ENCODE data around the gene FHIT. TPM values are rescaled to one million over a fixed set of nuclear protein-coding genes. Genes with fewer than 3 reads are reported as not detected.

FHIT gene
- total and polyA plus RNA-seq, 8 donors = 1.8 to 10.6 (median 7.1) TPM

DNA sequence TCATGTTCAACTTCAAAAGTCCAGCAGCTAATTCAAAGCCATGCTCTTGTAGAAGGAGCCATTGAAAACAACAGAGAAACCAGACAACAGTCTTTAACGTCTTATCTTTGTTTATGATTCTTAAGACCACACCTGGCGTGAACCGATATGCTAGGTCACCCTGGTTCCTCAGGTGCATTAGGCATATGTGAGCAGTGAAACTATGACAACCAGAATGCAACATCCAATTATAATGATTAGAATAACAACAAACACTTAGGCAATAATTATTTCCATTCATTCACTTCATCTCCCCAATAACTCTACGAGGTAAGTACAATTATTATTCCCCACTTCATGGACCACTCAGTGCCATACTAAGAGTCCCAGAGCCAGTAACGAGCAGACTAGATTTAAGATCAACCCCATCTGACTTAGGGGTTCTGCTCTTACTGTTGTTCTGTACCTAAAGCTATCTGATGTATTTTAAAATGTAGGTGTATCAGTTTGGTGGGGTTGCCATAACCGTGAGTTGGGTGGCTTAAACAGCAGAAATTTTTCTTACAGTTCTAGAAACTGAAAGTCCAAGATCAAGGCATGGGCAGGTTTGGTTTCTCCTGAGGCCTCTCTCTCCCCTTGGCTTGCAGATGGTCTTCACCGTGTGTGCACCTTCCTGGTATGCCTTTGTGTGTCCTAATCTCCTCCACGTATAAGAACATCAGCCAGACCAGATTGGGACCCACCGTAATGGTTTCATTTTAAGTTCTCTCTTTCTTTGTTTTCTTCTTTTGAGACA lies 1203.6 kb downstream of the FHIT start:
- intact Hi-C loops (cut with DNase I; ENCODE audit: low total_unique reads) = no loop called here
- Histone ChIP-seq H3K36me3 (no peaks in the 10 kb centered on the region), H3K27ac (no peak overlapping the region), H3K4me3 (no peak overlapping the region), H3K27me3 (no peaks in the 10 kb centered on the region), H3K4me1 (no peaks in the 10 kb centered on the region), H3K9me3 (no peaks in the 10 kb centered on the region)
- DNase-seq = no peak
- 79 to 86% (median 84%) methylated on average over 9 of the region's 9 CpGs for WGBS, 5 donors
- TF ChIP-seq POLR2A (IDR thresholded peaks at IDR 0.05) = no peak
- TF ChIP-seq CTCF (IDR thresholded peaks at IDR 0.05) = no peak
- TF ChIP-seq EP300 (IDR thresholded peaks at IDR 0.05) = no peak
- no peak for TF ChIP-seq POLR2AphosphoS5 (IDR thresholded peaks at IDR 0.05)

DNA sequence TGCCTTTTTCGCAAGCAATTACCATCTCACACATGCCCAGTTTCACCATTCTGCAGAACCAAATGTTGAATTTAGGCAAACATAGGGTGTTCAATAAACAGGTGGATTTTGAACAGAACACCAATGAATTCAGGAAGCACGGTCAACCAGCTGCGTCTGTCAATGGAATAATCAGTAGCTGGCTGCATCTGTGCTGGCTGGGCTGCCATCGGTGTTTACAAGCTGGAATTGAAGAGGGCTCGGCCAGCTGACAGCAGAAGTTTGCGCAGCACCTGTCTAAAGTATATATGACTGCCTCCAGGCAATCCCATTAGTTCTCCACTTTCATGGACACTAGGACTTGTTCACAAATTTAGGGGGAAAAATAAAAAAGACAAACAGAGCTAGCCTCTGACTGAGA lies 1205.0 kb downstream of the FHIT start:
- whole genome bisulfite sequencing, 5 donors = 57 to 69% (median 62%) methylated on average over 6 of the region's 6 CpGs
- Histone ChIP-seq H3K4me1 (no peaks in the 10 kb centered on the region), H3K27me3 (no peaks in the 10 kb centered on the region), H3K4me3 (no peak overlapping the region), H3K36me3 (no peaks in the 10 kb centered on the region), H3K9me3 (no peaks in the 10 kb centered on the region), H3K27ac (no peak overlapping the region)
- TF ChIP-seq EP300 (IDR thresholded peaks at IDR 0.05) (no peak), CTCF (IDR thresholded peaks at IDR 0.05) (no peak), POLR2A (IDR thresholded peaks at IDR 0.05) (no peak), POLR2AphosphoS5 (IDR thresholded peaks at IDR 0.05) (no peak)
- intact Hi-C loops (cut with DNase I; ENCODE audit: low total_unique reads) = no loop called here
- peak in 1 of 2 donors; percentile 39 for DNase-seq

DNA sequence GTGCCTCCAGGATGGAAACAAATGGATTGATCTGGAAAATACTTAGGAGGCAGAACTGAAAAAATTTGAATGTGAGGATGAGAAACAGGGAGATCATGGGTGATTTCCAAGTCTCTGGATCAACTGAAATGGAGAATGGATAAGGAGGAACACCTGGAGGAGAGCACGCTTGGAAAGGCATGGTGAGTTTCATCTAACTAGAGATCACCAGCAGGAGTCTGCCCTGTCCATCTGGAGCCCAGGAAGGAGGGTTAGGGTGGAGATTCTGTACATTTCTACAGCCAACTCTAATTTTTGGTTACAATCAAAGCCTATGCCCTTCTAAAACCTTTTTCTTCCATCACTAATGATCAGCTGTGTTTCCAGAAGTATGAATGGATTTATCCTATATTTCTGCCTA lies 1205.6 kb downstream of the FHIT start:
- Histone ChIP-seq H3K27ac (no peak overlapping the region), H3K4me3 (no peak overlapping the region), H3K4me1 (no peaks in the 10 kb centered on the region), H3K36me3 (no peaks in the 10 kb centered on the region), H3K27me3 (no peaks in the 10 kb centered on the region), H3K9me3 (no peaks in the 10 kb centered on the region)
- DNase-seq = no peak
- intact Hi-C loops (cut with DNase I; ENCODE audit: low total_unique reads) = no loop called here
- TF ChIP-seq EP300 (IDR thresholded peaks at IDR 0.05) = no peak
- no peak for TF ChIP-seq POLR2AphosphoS5 (IDR thresholded peaks at IDR 0.05)
- no peak for TF ChIP-seq POLR2A (IDR thresholded peaks at IDR 0.05)
- TF ChIP-seq CTCF (IDR thresholded peaks at IDR 0.05) = no peak
- WGBS, 5 donors = 76 to 100% (median 92%) methylated on average over 1 of the region's 1 CpG

DNA sequence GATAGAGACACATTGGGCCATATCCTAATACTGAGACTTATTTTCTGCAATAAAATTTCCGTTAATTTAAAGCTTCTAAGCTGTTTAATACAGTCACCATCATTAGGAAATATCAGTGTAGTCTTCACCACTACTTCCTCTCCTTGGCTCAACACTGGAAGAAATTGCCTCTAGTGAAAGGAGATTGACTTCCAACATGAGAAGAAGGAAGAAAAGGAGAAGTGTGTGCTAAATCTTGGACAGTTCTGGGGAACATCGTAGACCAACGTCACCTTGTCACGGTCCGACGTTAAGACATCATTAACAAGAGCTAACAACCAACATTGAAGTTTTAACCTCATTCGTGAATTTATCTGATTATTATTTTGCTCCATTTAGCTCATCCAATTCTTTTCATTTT lies 1214.4 kb downstream of the FHIT start:
- Histone ChIP-seq H3K4me3 (no peak overlapping the region), H3K27ac (no peak overlapping the region), H3K36me3 (no peaks in the 10 kb centered on the region), H3K27me3 (no peaks in the 10 kb centered on the region), H3K9me3 (no peaks in the 10 kb centered on the region), H3K4me1 (no peaks in the 10 kb centered on the region)
- no peak for TF ChIP-seq POLR2A (IDR thresholded peaks at IDR 0.05)
- TF ChIP-seq POLR2AphosphoS5 (IDR thresholded peaks at IDR 0.05) = no peak
- TF ChIP-seq CTCF (IDR thresholded peaks at IDR 0.05) = no peak
- TF ChIP-seq EP300 (IDR thresholded peaks at IDR 0.05) = no peak
- DNase-seq = no peak
- 92 to 97% (median 95%) methylated on average over 7 of the region's 7 CpGs for WGBS, 5 donors
- intact Hi-C loops (cut with DNase I; ENCODE audit: low total_unique reads) = no loop called here
